Smooth muscle cell (in vitro differentiated cells): ENCODE data around the gene SSH3. TPM values are rescaled to one million over a fixed set of nuclear protein-coding genes. Genes with fewer than 3 reads are reported as not detected.
A peak's percentile ranks its signal among the peaks of the same experiment; 100 is the strongest.

Source experiments
- DNase-seq: peaks from one replicate; lab custom pipeline; 2025; ENCODE audit not compliant: unreplicated experiment; lab: John Stamatoyannopoulos, UW
- H2AFZ ChIP-seq: fragments of 200-600 bp; sonication (generic); 2 replicates; pipeline ENCODE4 v1.6.0; 2016; ENCODE audit warnings: antibody characterized with exemption, low read depth, mild to moderate bottlenecking
- H3F3A ChIP-seq: fragments of 200-600 bp; sonication (generic); 2 replicates; pipeline ENCODE4 v1.6.0; 2017; ENCODE audit warnings: antibody characterized with exemption, low read depth
- H3K27ac ChIP-seq: fragments of 200-600 bp; sonication (generic); 2 replicates; pipeline ENCODE4 v1.5.1; 2016; ENCODE audit warnings: low read depth, mild to moderate bottlenecking
- H3K27me3 ChIP-seq: fragments of 200-600 bp; sonication (generic); 2 replicates; pipeline ENCODE4 v1.6.1; 2016; ENCODE audit warnings: low read depth, mild to moderate bottlenecking
- H3K36me3 ChIP-seq: fragments of 200-600 bp; sonication (generic); 2 replicates; pipeline ENCODE4 v1.5.1; 2016; ENCODE audit warnings: low read depth
- H3K4me1 ChIP-seq: fragments of 200-600 bp; sonication (generic); 2 replicates; pipeline ENCODE4 v1.5.1; 2016; ENCODE audit warnings: low read depth
- H3K4me2 ChIP-seq: fragments of 200-600 bp; sonication (generic); 2 replicates; pipeline ENCODE4 v1.6.0; 2016; ENCODE audit warnings: mild to moderate bottlenecking
- H3K4me3 ChIP-seq: fragments of 200-600 bp; sonication (generic); 2 replicates; pipeline ENCODE4 v1.5.1; 2016; ENCODE audit warnings: mild to moderate bottlenecking
- H3K79me2 ChIP-seq: fragments of 200-600 bp; sonication (generic); 2 replicates; pipeline ENCODE4 v1.6.0; 2016; ENCODE audit warnings: low read depth, mild to moderate bottlenecking
- H3K9ac ChIP-seq: fragments of 200-600 bp; sonication (generic); 2 replicates; pipeline ENCODE4 v1.6.0; 2016; ENCODE audit warnings: low read depth
- H3K9me3 ChIP-seq: fragments of 200-600 bp; sonication (generic); replicated peaks from 2 replicates; pipeline ENCODE4 v1.5.1; 2016; ENCODE audit warnings: low read depth
- H4K20me1 ChIP-seq: fragments of 200-600 bp; sonication (generic); 2 replicates; pipeline ENCODE4 v1.6.0; 2016; ENCODE audit warnings: low read depth
- CTCF ChIP-seq: fragments of 200-600 bp; sonication (generic); IDR thresholded peaks from 2 replicates; pipeline ENCODE4 v1.5.1; 2017; ENCODE audit warnings: borderline replicate concordance, mild to moderate bottlenecking, antibody characterized with exemption; ENCODE audit not compliant: insufficient read depth, poor library complexity, severe bottlenecking
- WGBS: methylation state at CpG from one replicate; pipeline ENCODE4 v1.1.7; 2016; ENCODE audit warnings: low lambda C conversion rate; 5-methylcytosine and 5-hydroxymethylcytosine counted together
- polyA plus RNA-seq: library from polyadenylated mRNA; unstranded; fragments of >200 nt; fragmentation: Nextera tagmentation; extraction: Ambion mirVana; gene quantifications from 2 replicates; pipeline ENCODE4 v1.2.1, GENCODE V29; 2016
- total RNA-seq: library from RNA; depleted of rRNA; stranded (reverse); fragments of >200 nt; gene quantifications from 2 replicates; pipeline ENCODE4 v1.2.3, GENCODE V29; 2014

Gene SSH3
- total and polyA plus RNA-seq, 2 experiments from 2014 or later = 23.9 to 29.3 TPM

DNA sequence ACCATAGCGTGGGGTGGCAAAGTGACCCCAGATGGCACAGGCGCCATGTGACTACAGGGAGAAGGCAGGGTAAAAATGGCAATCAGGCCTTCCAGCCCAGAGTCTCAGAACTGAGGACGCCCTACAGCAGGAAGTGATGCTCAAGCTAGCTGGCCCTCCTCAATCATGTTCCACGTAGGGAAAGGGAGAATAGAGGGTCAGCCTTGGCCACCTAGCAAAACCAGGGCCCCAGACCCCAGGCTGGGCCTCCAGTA, 15.2 kb upstream of the SSH3 start:
- Histone ChIP-seq H3K27me3 (no peaks in the 10 kb centered on the region), H3K9ac (peak overlapping the region; percentile 84), H2AFZ (no peak overlapping the region), H3K27ac (peak overlapping the region; percentile 94), H4K20me1 (peaks cover 24% of the 10 kb centered on the region), H3K4me1 (peaks cover 14% of the 10 kb centered on the region), H3K4me3 (peak overlapping the region; percentile 94), H3K4me2 (peak overlapping the region; percentile 100), H3K9me3 (no peaks in the 10 kb centered on the region), H3K36me3 (peaks cover 6% of the 10 kb centered on the region), H3K79me2 (peaks cover 35% of the 10 kb centered on the region), H3F3A (peaks cover 8% of the 10 kb centered on the region)
- WGBS = 52% methylated on average over 4 of the region's 4 CpGs
- no peak for DNase-seq
- no peak for TF ChIP-seq CTCF

DNA sequence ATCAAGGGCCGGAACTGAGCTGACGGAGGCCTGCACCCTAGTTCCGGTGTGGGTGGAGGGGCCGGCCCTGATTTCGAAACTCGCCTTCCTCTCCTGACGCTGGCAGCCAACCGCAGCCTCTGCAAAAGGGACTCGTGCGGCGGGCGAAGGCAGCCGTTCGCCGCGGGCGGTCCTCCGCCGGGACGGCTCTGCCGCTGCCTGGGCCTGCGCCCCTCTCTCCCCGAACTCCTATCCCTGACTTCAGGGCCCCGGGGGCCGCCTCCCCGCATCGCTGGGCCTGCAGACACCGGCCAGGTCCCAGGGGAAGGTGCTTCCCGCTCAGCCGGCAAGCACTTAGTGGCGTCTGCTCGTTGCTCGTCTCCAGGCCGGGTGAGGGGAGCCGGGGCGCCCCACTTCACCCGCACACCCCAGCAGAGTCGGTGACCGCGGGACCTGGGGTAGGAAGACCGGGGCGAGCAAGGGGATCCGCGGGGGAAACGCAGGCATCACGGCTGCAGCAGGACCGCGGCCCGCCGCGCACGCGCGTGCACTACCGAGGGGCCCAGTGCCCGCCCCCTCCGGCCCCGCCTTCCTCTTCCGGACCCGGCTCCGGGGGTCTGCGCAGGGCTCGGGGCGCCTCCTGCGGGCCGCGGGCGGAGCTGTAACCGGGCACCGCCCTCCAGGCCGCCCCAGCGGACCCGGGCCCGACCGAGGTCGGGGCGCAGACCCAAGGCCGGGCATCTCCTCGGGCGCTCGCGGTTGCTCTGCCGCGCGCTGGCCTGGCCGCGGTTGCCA, 14.7 kb upstream of the SSH3 start:
- Histone ChIP-seq H3K4me2 (peak overlapping the region; percentile 100), H3K4me3 (peak overlapping the region; percentile 94), H3F3A (peaks cover 9% of the 10 kb centered on the region), H3K36me3 (peaks cover 6% of the 10 kb centered on the region), H3K9me3 (no peaks in the 10 kb centered on the region), H4K20me1 (peaks cover 27% of the 10 kb centered on the region), H3K4me1 (peaks cover 17% of the 10 kb centered on the region), H3K27ac (peak overlapping the region; percentile 94), H3K79me2 (peaks cover 41% of the 10 kb centered on the region), H3K9ac (peak overlapping the region; percentile 84), H3K27me3 (no peaks in the 10 kb centered on the region), H2AFZ (no peak overlapping the region)
- WGBS = 1% methylated on average over 43 of the region's 87 CpGs
- peak; percentile 33 for TF ChIP-seq CTCF
- DNase-seq = peak; percentile 79

- Histone ChIP-seq H3K9me3 (no peaks in the 10 kb centered on the region), H4K20me1 (peaks cover 27% of the 10 kb centered on the region), H3K9ac (peak within 1 kb of the TSS; percentile 84), H3F3A (peaks cover 9% of the 10 kb centered on the region), H3K27ac (peak within 1 kb of the TSS; percentile 94), H3K4me2 (peak within 1 kb of the TSS; percentile 100), H3K27me3 (no peaks in the 10 kb centered on the region), H2AFZ (no peak within 1 kb of the TSS), H3K36me3 (peaks cover 6% of the 10 kb centered on the region), H3K4me3 (peak within 1 kb of the TSS; percentile 94), H3K79me2 (peaks cover 47% of the 10 kb centered on the region), H3K4me1 (peaks cover 17% of the 10 kb centered on the region)
- no peak for DNase-seq
- no peak for TF ChIP-seq CTCF
- WGBS = no CpG with 5 or more reads among the region's 56 CpGs
Measured at GRCh38 chr11:67289226-67289650, 14.1 kb upstream of the SSH3 start, which contains the start of gene ANKRD13D. Gene ANKRD13D (plus strand): TSS chr11:67289303. CDS start chr11:67289461, 158 bp downstream.
